H1 (cell line): ENCODE results near the gene PKD2L2. TPM values are rescaled to one million over a fixed set of nuclear protein-coding genes. Genes with fewer than 3 reads are reported as not detected.

Experiments
- CTCF ChIA-PET: fragments of 300-600 bp; sonication (Branson Sonifier 250); formaldehyde crosslinking; loops from one replicate; lab custom pipeline; 2021; ENCODE audit not compliant: partially characterized antibody; lab: Charles Lee
- POLR2A ChIA-PET: fragments of 300-600 bp; sonication (Branson Sonifier 250); formaldehyde crosslinking; loops from one replicate; lab custom pipeline; 2021; ENCODE audit warnings: inconsistent platforms; ENCODE audit not compliant: partially characterized antibody; lab: Charles Lee
- DNase-seq, 2 experiments: peaks; one replicate each; pipeline versions ENCODE4 v3.0.0 to v3.0.0-alpha.2; 2010 to 2022; ENCODE audit warnings: low spot score in 2 of 2, low read depth in 1 of 2, mixed read lengths in 1 of 2
- FAIRE-seq: peaks from 2 replicates; lab custom pipeline; 2011; peaks lifted over from hg19 to GRCh38; lab: Jason Lieb, UNC
- H2AFZ ChIP-seq: 2 replicates; pipeline ENCODE4 v1.8.1; 2012; ENCODE audit warnings: low read length, inconsistent platforms
- H2AK5ac ChIP-seq: 2 replicates; pipeline ENCODE4 v1.6.1; 2013; ENCODE audit warnings: low read depth, low read length
- H2BK120ac ChIP-seq: replicated peaks from 2 replicates; pipeline ENCODE3; 2013; ENCODE audit warnings: low read depth, low read length, inconsistent platforms
- H2BK12ac ChIP-seq: 2 replicates; pipeline ENCODE4 v1.6.1; 2013; ENCODE audit warnings: low read depth, low read length
- H2BK15ac ChIP-seq: 2 replicates; pipeline ENCODE4 v1.6.1; 2013; ENCODE audit warnings: low read length
- H2BK20ac ChIP-seq: 2 replicates; pipeline ENCODE4 v1.6.1; 2013; ENCODE audit warnings: low read length
- H2BK5ac ChIP-seq: 2 replicates; pipeline ENCODE4 v1.6.1; 2013; ENCODE audit warnings: low read depth, low read length
- H3K14ac ChIP-seq: 2 replicates; pipeline ENCODE4 v1.6.1; 2013; ENCODE audit warnings: inconsistent platforms; ENCODE audit not compliant: insufficient read length
- H3K18ac ChIP-seq: 2 replicates; pipeline ENCODE4 v1.6.1; 2013; ENCODE audit warnings: low read length; ENCODE audit errors: extremely low read depth
- H3K23ac ChIP-seq: 2 replicates; pipeline ENCODE4 v1.6.1; 2013; ENCODE audit warnings: inconsistent platforms; ENCODE audit not compliant: insufficient read length
- H3K23me2 ChIP-seq: 2 replicates; pipeline ENCODE4 v1.6.1; 2013; ENCODE audit warnings: low read depth, low read length
- H3K27ac ChIP-seq: 2 replicates; pipeline ENCODE4 v1.6.1; 2011; ENCODE audit warnings: low read depth, low read length, inconsistent platforms
- H3K27me3 ChIP-seq, 4 experiments: replicated peaks in 1 of 4; 1 replicate in 1 of 4; 2 replicates in 3 of 4; pipeline versions ENCODE4 v1.6.1 to v1.8.1; 2011 to 2013; ENCODE audit warnings: low read length in 3 of 4, mild to moderate bottlenecking in 3 of 4, inconsistent platforms in 2 of 4, mixed read lengths in 2 of 4, moderate library complexity in 1 of 4; ENCODE audit not compliant: control insufficient read depth in 3 of 4, insufficient read depth in 3 of 4; ENCODE audit errors: extremely low read depth in 1 of 4
- H3K36me3 ChIP-seq, 4 experiments: 2 replicates each; pipeline versions ENCODE4 v1.6.1 to v1.8.1; 2011 to 2013; ENCODE audit warnings: mild to moderate bottlenecking in 4 of 4, low read length in 3 of 4, moderate library complexity in 2 of 4, control low read depth in 1 of 4, inconsistent platforms in 1 of 4; ENCODE audit not compliant: insufficient read depth in 4 of 4, control insufficient read depth in 2 of 4
- H3K4ac ChIP-seq: replicated peaks from 2 replicates; pipeline ENCODE3; 2013; ENCODE audit warnings: low read length, low read depth, mixed read lengths, inconsistent platforms; ENCODE audit not compliant: insufficient read length
- H3K4me1 ChIP-seq, 4 experiments: replicated peaks in 1 of 4; 1 replicate in 1 of 4; 2 replicates in 3 of 4; pipeline versions ENCODE4 v1.6.1 to v1.8.1; 2011 to 2013; ENCODE audit warnings: low read length in 3 of 4, inconsistent platforms in 2 of 4, mixed read lengths in 1 of 4; ENCODE audit not compliant: insufficient read depth in 4 of 4, control insufficient read depth in 3 of 4
- H3K4me2 ChIP-seq, 2 experiments: 2 replicates each; pipeline versions ENCODE4 v1.6.1 to v1.8.1; 2011 to 2013; ENCODE audit warnings: low read depth in 2 of 2, low read length in 2 of 2, control low read depth in 1 of 2, inconsistent platforms in 1 of 2, mild to moderate bottlenecking in 1 of 2; ENCODE audit not compliant: insufficient read depth in 1 of 2
- H3K4me3 ChIP-seq, 4 experiments: fragments of 200-600, 300-600 bp in 1 of 4; sonication (generic), shearing (Covaris generic), sonication (Bioruptor Twin) in 1 of 4; 2 replicates each; pipeline versions ENCODE4 v1.5.1 to v1.8.1; 2011 to 2016; ENCODE audit warnings: low read length in 4 of 4, low read depth in 3 of 4, control low read depth in 2 of 4, inconsistent platforms in 2 of 4, mild to moderate bottlenecking in 2 of 4, mixed read lengths in 1 of 4, moderate library complexity in 1 of 4; ENCODE audit not compliant: insufficient read depth in 2 of 4; ENCODE audit errors: extremely low read depth in 1 of 4
- H3K56ac ChIP-seq: replicated peaks from 2 replicates; pipeline ENCODE3; 2013; ENCODE audit warnings: low read depth, mild to moderate bottlenecking, mixed read lengths, low read length, inconsistent platforms; ENCODE audit not compliant: insufficient read length
- H3K79me1 ChIP-seq: 2 replicates; pipeline ENCODE4 v1.6.1; 2013; ENCODE audit warnings: low read depth, low read length, control low read depth
- H3K79me2 ChIP-seq, 2 experiments: 2 replicates each; pipeline versions ENCODE4 v1.6.1 to v1.8.1; 2012 to 2013; ENCODE audit warnings: low read length in 2 of 2, mild to moderate bottlenecking in 2 of 2, inconsistent platforms in 1 of 2; ENCODE audit not compliant: insufficient read depth in 2 of 2, control insufficient read depth in 1 of 2
- H3K9ac ChIP-seq, 4 experiments: replicated peaks in 1 of 4; 1 replicate in 1 of 4; 2 replicates in 3 of 4; pipeline versions ENCODE4 v1.6.1 to v1.8.1; 2011 to 2013; ENCODE audit warnings: low read depth in 3 of 4, low read length in 3 of 4, control low read depth in 2 of 4, mild to moderate bottlenecking in 2 of 4, moderate library complexity in 2 of 4, inconsistent platforms in 1 of 4; ENCODE audit errors: extremely low read depth in 1 of 4
- H3K9me3 ChIP-seq, 2 experiments: 2 replicates each; pipeline versions ENCODE4 v1.6.1 to v1.8.1; 2012 to 2013; ENCODE audit warnings: mild to moderate bottlenecking in 2 of 2, moderate library complexity in 2 of 2, control low read depth in 1 of 2, inconsistent platforms in 1 of 2, low read depth in 1 of 2, low read length in 1 of 2, mixed read lengths in 1 of 2; ENCODE audit not compliant: insufficient read depth in 2 of 2
- H4K20me1 ChIP-seq, 2 experiments: replicated peaks in 1 of 2; 2 replicates each; pipeline versions ENCODE3 to v1.8.1; 2011 to 2013; ENCODE audit warnings: inconsistent platforms in 2 of 2, low read length in 2 of 2, mild to moderate bottlenecking in 1 of 2; ENCODE audit not compliant: insufficient read depth in 2 of 2, control insufficient read depth in 1 of 2
- H4K5ac ChIP-seq: 2 replicates; pipeline ENCODE4 v1.6.1; 2013; ENCODE audit warnings: low read length, low read depth, mixed read lengths, inconsistent platforms; ENCODE audit not compliant: insufficient read length
- H4K8ac ChIP-seq: 2 replicates; pipeline ENCODE4 v1.8.0; 2013; ENCODE audit warnings: mild to moderate bottlenecking, moderate library complexity, low read length, inconsistent platforms; ENCODE audit not compliant: insufficient read depth; ENCODE audit errors: extremely low read depth
- H4K91ac ChIP-seq: replicated peaks from 2 replicates; pipeline ENCODE3; 2013; ENCODE audit warnings: low read length, mixed read lengths, inconsistent platforms; ENCODE audit not compliant: insufficient read length
- ATF3 ChIP-seq: IDR thresholded peaks from 2 replicates; pipeline ENCODE4 v1.6.1; 2011; ENCODE audit warnings: low read depth, mild to moderate bottlenecking, low read length; ENCODE audit not compliant: insufficient read depth
- EGR1 ChIP-seq: IDR thresholded peaks from 2 replicates; pipeline ENCODE4 v1.6.1; 2011; ENCODE audit warnings: low read depth, low read length, borderline replicate concordance
- HDAC2 ChIP-seq, 2 experiments: fragments of 300-600 bp in 1 of 2; sonication (generic) in 1 of 2; IDR thresholded peaks; 2 replicates each; pipeline ENCODE4 v1.6.1; 2011 to 2012; ENCODE audit warnings: low read depth in 2 of 2, low read length in 2 of 2, mild to moderate bottlenecking in 2 of 2, moderate library complexity in 2 of 2, borderline replicate concordance in 1 of 2, inconsistent platforms in 1 of 2
- HDAC6 ChIP-seq: IDR thresholded peaks from one replicate; pipeline ENCODE4 v1.7.1; 2012; ENCODE audit warnings: low read depth, mild to moderate bottlenecking, inconsistent platforms, low read length, moderate library complexity
- JUN ChIP-seq: IDR thresholded peaks from 2 replicates; pipeline ENCODE4 v1.6.1; 2011; ENCODE audit warnings: low read depth, mild to moderate bottlenecking, improper control_type of control experiment, low read length
- JUND ChIP-seq: IDR thresholded peaks from 2 replicates; pipeline ENCODE4 v1.6.1; 2011; ENCODE audit warnings: mild to moderate bottlenecking, improper control_type of control experiment, low read length
- KDM4A ChIP-seq: IDR thresholded peaks from one replicate; pipeline ENCODE4 v1.7.1; 2012; ENCODE audit warnings: low read depth, mild to moderate bottlenecking, moderate library complexity, low read length, inconsistent platforms; ENCODE audit not compliant: severe bottlenecking
- RAD21 ChIP-seq, 2 experiments: IDR thresholded peaks in 1 of 2; conservative IDR thresholded peaks in 1 of 2; 2 replicates each; pipeline ENCODE4 v1.6.1; 2011; ENCODE audit warnings: low read depth in 2 of 2, low read length in 2 of 2, improper control_type of control experiment in 1 of 2, inconsistent platforms in 1 of 2, mild to moderate bottlenecking in 1 of 2, moderate library complexity in 1 of 2
- RXRA ChIP-seq: IDR thresholded peaks from 2 replicates; pipeline ENCODE4 v1.6.1; 2011; ENCODE audit warnings: low read depth, mild to moderate bottlenecking, low read length, moderate library complexity; ENCODE audit not compliant: insufficient read depth
- SIN3A ChIP-seq, 2 experiments: IDR thresholded peaks in 1 of 2; conservative IDR thresholded peaks in 1 of 2; 2 replicates each; pipeline ENCODE4 v1.6.1; 2011 to 2012; ENCODE audit warnings: low read length in 2 of 2, improper control_type of control experiment in 1 of 2, low read depth in 1 of 2, mild to moderate bottlenecking in 1 of 2
- SIRT6 ChIP-seq: IDR thresholded peaks from one replicate; pipeline ENCODE4 v1.7.1; 2012; ENCODE audit warnings: low read length, inconsistent platforms
- YY1 ChIP-seq: IDR thresholded peaks from 2 replicates; pipeline ENCODE4 v1.6.1; 2011; ENCODE audit warnings: low read depth, mild to moderate bottlenecking, low read length
- ZNF274 ChIP-seq: IDR thresholded peaks from 2 replicates; pipeline ENCODE4 v1.7.0; 2012; ENCODE audit warnings: low read length, borderline replicate concordance; ENCODE audit errors: extremely low read depth
- WGBS, 2 experiments: shearing (Covaris generic) in 1 of 2; methylation state at CpG; one replicate each; pipeline versions ENCODE4 v1.1.6 to v1.1.7; 2013 to 2015; ENCODE audit warnings: low lambda C conversion rate in 2 of 2, mixed read lengths in 2 of 2, inconsistent platforms in 1 of 2, low coverage in 1 of 2, missing lambda C conversion rate in 1 of 2; ENCODE audit not compliant: insufficient replicate concordance in 2 of 2, insufficient coverage in 1 of 2, insufficient read length in 1 of 2; ENCODE audit errors: extremely low coverage in 1 of 2, missing lambda C conversion rate in 1 of 2; 5-methylcytosine and 5-hydroxymethylcytosine counted together
- polyA plus RNA-seq, 7 experiments: library from polyadenylated mRNA; depleted of rRNA in 3 of 7; stranded (reverse) in 5 of 7; unstranded in 2 of 7; fragments of >200 nt in 5 of 7; fragments of 200-250 nt in 2 of 7; gene quantifications; 1 replicate in 5 of 7; 2 replicates in 1 of 7; 4 replicates in 1 of 7; pipeline versions ENCODE4 v1.2.1 to v1.2.3, GENCODE V29; 2011 to 2013; ENCODE audit warnings: missing spikeins in 2 of 7, mixed read lengths in 2 of 7
- total RNA-seq: library from RNA; stranded (reverse); fragmentation: NEBNext Ultra II Directional; extraction: Animal tissue kit (Norgen Biotek cat#: 25700); gene quantifications from 2 replicates; pipeline ENCODE4 v1.2.1, GENCODE V29; 2021

PKD2L2 gene
- total and polyA plus RNA-seq, 2 of the 8 experiments (the other 6 are each of a cell fraction or from before 2014, with no cell fraction given) = not detected

DNA sequence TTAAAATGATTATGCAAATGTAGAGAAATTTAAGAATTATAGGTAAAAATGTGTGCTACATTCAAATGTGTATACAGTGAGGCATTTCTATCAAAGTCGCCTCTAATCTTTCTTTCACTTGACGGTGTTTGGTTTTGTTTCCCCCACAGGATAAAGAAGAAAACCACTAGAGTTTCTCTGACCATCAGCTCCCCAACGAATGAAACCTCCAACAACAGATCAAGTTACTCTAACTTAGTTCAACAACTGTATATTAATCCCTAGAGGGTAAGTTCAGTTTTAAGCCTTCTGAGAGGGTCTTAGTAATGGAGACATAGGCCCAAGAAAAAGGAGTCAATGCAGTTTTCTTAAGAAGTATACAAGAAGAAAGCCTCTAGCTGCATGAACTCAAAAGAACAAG, 33.1 kb upstream of the PKD2L2 start:
- H3K36me3 ChIP-seq = no peaks in the 10 kb centered on the region
- no peak overlapping the region for H2BK120ac ChIP-seq
- no peak overlapping the region for H3K18ac ChIP-seq
- no peaks in the 10 kb centered on the region for H3K23me2 ChIP-seq
- H4K91ac ChIP-seq = no peak overlapping the region
- DNase-seq (no peak), FAIRE-seq (no peak)
- POLR2A ChIA-PET = no interaction called here
- no peaks in the 10 kb centered on the region for H3K79me2 ChIP-seq
- no peak overlapping the region for H2AFZ ChIP-seq
- H3K79me1 ChIP-seq = no peaks in the 10 kb centered on the region
- H4K8ac ChIP-seq = no peak overlapping the region
- no peak overlapping the region for H3K56ac ChIP-seq
- H3K4me1 ChIP-seq = no peaks in the 10 kb centered on the region
- WGBS, 2 experiments = 84% methylated on average over 3 of the region's 3 CpGs; no CpG with 5 or more reads in 1 of the 2 experiments
- H3K4me3 ChIP-seq = no peak overlapping the region
- no peak overlapping the region for H3K4me2 ChIP-seq
- no peaks in the 10 kb centered on the region for H3K27me3 ChIP-seq
- no peaks in the 10 kb centered on the region for H4K20me1 ChIP-seq
- H2BK15ac ChIP-seq = no peak overlapping the region
- no peak for TF ChIP-seq SIRT6
- TF ChIP-seq ZNF274 = no peak
- TF ChIP-seq SIN3A (conservative IDR thresholded peaks at IDR 0.05 in 1 of 2, IDR thresholded peaks at IDR 0.05 in 1 of 2; ENCODE audit: low read depth in 1 of 2, low read length in 2 of 2) = no peak
- TF ChIP-seq JUN = no peak
- TF ChIP-seq YY1 = no peak
- no peak for TF ChIP-seq JUND
- TF ChIP-seq EGR1 = no peak
- TF ChIP-seq RXRA = no peak
- TF ChIP-seq RAD21 (IDR thresholded peaks at IDR 0.05 in 1 of 2, conservative IDR thresholded peaks at IDR 0.05 in 1 of 2; ENCODE audit: low read depth in 2 of 2, low read length in 2 of 2) = no peak
- TF ChIP-seq ATF3 = no peak
- TF ChIP-seq KDM4A = no peak
- no peak for TF ChIP-seq HDAC2 (IDR thresholded peaks at IDR 0.05; ENCODE audit: borderline replicate concordance in 1 of 2, low read depth in 2 of 2, low read length in 2 of 2)
- TF ChIP-seq HDAC6 = no peak
- H3K4ac ChIP-seq = no peak overlapping the region
- H3K14ac ChIP-seq = no peak overlapping the region
- no peak overlapping the region for H2BK20ac ChIP-seq
- H3K27ac ChIP-seq = no peak overlapping the region
- H3K9me3 ChIP-seq = no peaks in the 10 kb centered on the region
- no peak overlapping the region for H2BK12ac ChIP-seq
- CTCF ChIA-PET = no interaction called here
- H4K5ac ChIP-seq = no peak overlapping the region
- no peak overlapping the region for H3K23ac ChIP-seq
- H2BK5ac ChIP-seq = no peak overlapping the region
- H2AK5ac ChIP-seq = no peak overlapping the region
- H3K9ac ChIP-seq = no peak overlapping the region
